WTC11 (cell line): ENCODE data around the gene USP34. TPM values are rescaled to one million over a fixed set of nuclear protein-coding genes. Genes with fewer than 3 reads are reported as not detected.
A peak's percentile ranks its signal among the peaks of the same experiment; 100 is the strongest.
"Not testable (repeated sequence)": the region's sequence is repeated elsewhere in the genome, so short reads cannot be mapped to it uniquely, and the experiment has no call there.

ENCODE experiments used
- ATAC-seq: fragments of 200-7000 bp; cut with Tn5 transposase; 2 replicates; pipeline ENCODE4 v1.10.0; 2021; ENCODE audit warnings: mild to moderate bottlenecking, moderate library complexity
- CTCF ChIA-PET: fragments of 300-600 bp; sonication (Branson Sonifier 250); formaldehyde crosslinking; loops from one replicate; lab custom pipeline; 2021; ENCODE audit warnings: antibody characterized with exemption; lab: Charles Lee
- POLR2A ChIA-PET: fragments of 350-600 bp; sonication (Branson Sonifier 250); formaldehyde crosslinking; loops from one replicate; lab custom pipeline; 2021; ENCODE audit warnings: antibody characterized with exemption; lab: Charles Lee
- DNase-seq: peaks from one replicate; pipeline ENCODE4 v3.0.0; 2021; ENCODE audit warnings: low spot score
- H3K27ac Mint-ChIP-seq: 2 replicates; pipeline ENCODE4 v1.8.0; 2021; ENCODE audit warnings: mixed read lengths
- H3K27me3 Mint-ChIP-seq: 2 replicates; pipeline ENCODE4 v1.8.0; 2021; ENCODE audit warnings: low read depth, mild to moderate bottlenecking, moderate library complexity, mixed read lengths
- H3K36me3 Mint-ChIP-seq: 2 replicates; pipeline ENCODE4 v1.8.0; 2021; ENCODE audit warnings: mixed read lengths
- H3K4me1 Mint-ChIP-seq: 2 replicates; pipeline ENCODE4 v1.8.0; 2022; ENCODE audit warnings: mixed read lengths
- H3K4me3 Mint-ChIP-seq: 2 replicates; pipeline ENCODE4 v1.8.0; 2021; ENCODE audit warnings: mild to moderate bottlenecking, moderate library complexity, mixed read lengths
- H3K9me3 Mint-ChIP-seq: 2 replicates; pipeline ENCODE4 v1.8.0; 2021; ENCODE audit warnings: mixed read lengths
- CBFB ChIP-seq: sonication (generic); formaldehyde crosslinking; IDR thresholded peaks from 2 replicates; pipeline ENCODE4 v1.8.1; 2022; ENCODE audit warnings: mild to moderate bottlenecking, low read depth, missing genetic modification reagents
- E2F4 ChIP-seq: sonication (generic); formaldehyde crosslinking; IDR thresholded peaks from 2 replicates; pipeline ENCODE4 v1.8.1; 2022; ENCODE audit warnings: low read depth, mild to moderate bottlenecking, moderate library complexity, missing genetic modification reagents, borderline replicate concordance
- GABPB1 ChIP-seq: sonication (generic); formaldehyde crosslinking; IDR thresholded peaks from 2 replicates; pipeline ENCODE4 v1.8.1; 2023; ENCODE audit warnings: mild to moderate bottlenecking, missing genetic modification reagents
- MXD4 ChIP-seq: fragments of 250-450 bp; sonication (Bioruptor Pico); IDR thresholded peaks from 2 replicates; pipeline ENCODE4 v1.8.0; 2021; ENCODE audit warnings: mild to moderate bottlenecking, moderate library complexity, borderline replicate concordance
- MYBL2 ChIP-seq: sonication (generic); formaldehyde crosslinking; IDR thresholded peaks from 2 replicates; pipeline ENCODE4 v1.8.1; 2023; ENCODE audit warnings: mild to moderate bottlenecking, moderate library complexity, missing genetic modification reagents
- PREB ChIP-seq: sonication (generic); formaldehyde crosslinking; IDR thresholded peaks from 2 replicates; pipeline ENCODE4 v1.8.1; 2022; ENCODE audit warnings: mild to moderate bottlenecking, missing genetic modification reagents, moderate library complexity, borderline replicate concordance
- ZNF121 ChIP-seq: sonication (generic); formaldehyde crosslinking; IDR thresholded peaks from 2 replicates; pipeline ENCODE4 v1.8.0; 2023; ENCODE audit warnings: missing genetic modification reagents
- total RNA-seq: library from RNA; stranded (reverse); gene quantifications from 3 replicates; pipeline ENCODE4 v1.2.3, GENCODE V29; 2021
- TF ChIP-seq, protein P1 (sequence below): sonication (generic); formaldehyde crosslinking; conservative IDR thresholded peaks from 2 replicates; pipeline ENCODE4 v1.8.1; 2023; ENCODE audit warnings: mild to moderate bottlenecking, low read depth, missing genetic modification reagents, moderate library complexity

Gene USP34
- total RNA-seq, 1 experiment from 2014 or later: 92.3 TPM

DNA sequence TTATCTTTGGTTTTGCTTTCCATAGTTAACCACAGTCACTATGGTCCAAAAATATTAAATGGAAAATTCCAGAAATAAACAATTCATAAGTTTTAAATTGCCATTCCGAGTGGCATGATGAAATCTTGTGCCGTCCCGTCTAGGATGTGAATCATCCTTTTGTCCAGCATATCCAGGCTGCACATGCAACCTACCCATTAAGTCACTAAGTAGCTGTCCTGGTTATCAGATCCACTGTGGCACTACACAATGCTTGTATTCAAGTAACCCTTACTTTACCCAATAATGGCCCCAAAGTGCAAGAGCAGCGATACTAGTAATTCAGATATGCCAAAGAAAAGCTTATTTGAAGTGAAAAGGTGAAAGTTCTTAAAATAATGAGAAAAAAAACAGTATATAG is 10.7 kb downstream of the USP34 start:
- ChIA-PET CTCF (interaction anchor here (2.8 kb wide), 1 partner anchor 34 kb away, joined by 8 read pairs; no protein-coding TSS in a partner anchor), POLR2A (interaction anchor here (0.7 kb wide), 1 partner anchor 1128 kb away, joined by 3 read pairs; no protein-coding TSS in a partner anchor)
- H3K27me3 Mint-ChIP-seq: no peaks in the 10 kb centered on the region
- peaks cover 21% of the 10 kb centered on the region for H3K4me1 Mint-ChIP-seq
- no peak overlapping the region for H3K4me3 Mint-ChIP-seq
- TF ChIP-seq E2F4 (CRISPR knock-in tag) (no peak), GABPB1 (peak; percentile 93)
- H3K27ac Mint-ChIP-seq: peak overlapping the region; percentile 65; the same call in 1 of the 2 replicates
- ATAC-seq: no peak
- no peak for DNase-seq
- no peaks in the 10 kb centered on the region for H3K9me3 Mint-ChIP-seq
- H3K36me3 Mint-ChIP-seq: peaks cover 3% of the 10 kb centered on the region; the same call in 1 of the 2 replicates

GRCh38 chr2:61456746-61457420 is 14.0 kb downstream of the USP34 start:
- H3K9me3 Mint-ChIP-seq: no peaks in the 10 kb centered on the region
- ChIA-PET CTCF (no interaction called here), POLR2A (no interaction called here)
- H3K4me1 Mint-ChIP-seq: peaks cover 9% of the 10 kb centered on the region
- TF ChIP-seq, protein P1, sequence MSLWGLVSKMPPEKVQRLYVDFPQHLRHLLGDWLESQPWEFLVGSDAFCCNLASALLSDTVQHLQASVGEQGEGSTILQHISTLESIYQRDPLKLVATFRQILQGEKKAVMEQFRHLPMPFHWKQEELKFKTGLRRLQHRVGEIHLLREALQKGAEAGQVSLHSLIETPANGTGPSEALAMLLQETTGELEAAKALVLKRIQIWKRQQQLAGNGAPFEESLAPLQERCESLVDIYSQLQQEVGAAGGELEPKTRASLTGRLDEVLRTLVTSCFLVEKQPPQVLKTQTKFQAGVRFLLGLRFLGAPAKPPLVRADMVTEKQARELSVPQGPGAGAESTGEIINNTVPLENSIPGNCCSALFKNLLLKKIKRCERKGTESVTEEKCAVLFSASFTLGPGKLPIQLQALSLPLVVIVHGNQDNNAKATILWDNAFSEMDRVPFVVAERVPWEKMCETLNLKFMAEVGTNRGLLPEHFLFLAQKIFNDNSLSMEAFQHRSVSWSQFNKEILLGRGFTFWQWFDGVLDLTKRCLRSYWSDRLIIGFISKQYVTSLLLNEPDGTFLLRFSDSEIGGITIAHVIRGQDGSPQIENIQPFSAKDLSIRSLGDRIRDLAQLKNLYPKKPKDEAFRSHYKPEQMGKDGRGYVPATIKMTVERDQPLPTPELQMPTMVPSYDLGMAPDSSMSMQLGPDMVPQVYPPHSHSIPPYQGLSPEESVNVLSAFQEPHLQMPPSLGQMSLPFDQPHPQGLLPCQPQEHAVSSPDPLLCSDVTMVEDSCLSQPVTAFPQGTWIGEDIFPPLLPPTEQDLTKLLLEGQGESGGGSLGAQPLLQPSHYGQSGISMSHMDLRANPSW: no peak
- TF ChIP-seq ZNF121 (CRISPR knock-in tag): peak; percentile 41; the same call in 1 of the 2 replicates
- DNase-seq: no peak
- no peak overlapping the region for H3K4me3 Mint-ChIP-seq
- H3K27ac Mint-ChIP-seq: peak overlapping the region; percentile 53; the same call in 1 of the 2 replicates
- H3K36me3 Mint-ChIP-seq: peaks cover 6% of the 10 kb centered on the region; the same call in 1 of the 2 replicates
- no peak for ATAC-seq
- no peaks in the 10 kb centered on the region for H3K27me3 Mint-ChIP-seq

- Mint-ChIP-seq H3K4me1 (peaks cover 9% of the 10 kb centered on the region), H3K27me3 (no peaks in the 10 kb centered on the region), H3K36me3 (peaks cover 9% of the 10 kb centered on the region; the same call in 1 of the 2 replicates), H3K4me3 (no peak overlapping the region), H3K27ac (peak overlapping the region; percentile 71; the same call in 1 of the 2 replicates), H3K9me3 (no peaks in the 10 kb centered on the region)
- ATAC-seq (no peak), DNase-seq (no peak)
- CTCF ChIA-PET: no interaction called here
- POLR2A ChIA-PET: no interaction called here
- TF ChIP-seq, protein P1: no peak
- TF ChIP-seq PREB (no peak), MXD4 (CRISPR knock-in tag) (no peak), MYBL2 (CRISPR knock-in tag) (no peak), CBFB (CRISPR knock-in tag) (no peak)
Measured at GRCh38 chr2:61456070-61456745, 14.7 kb downstream of the USP34 start.

- H3K4me1 Mint-ChIP-seq, CTCF ChIA-PET, POLR2A ChIA-PET, DNase-seq, H3K9me3 Mint-ChIP-seq, H3K27me3 Mint-ChIP-seq, ATAC-seq, H3K36me3 Mint-ChIP-seq, H3K27ac Mint-ChIP-seq, H3K4me3 Mint-ChIP-seq: not testable (repeated sequence)
Measured at GRCh38 chr2:61454972-61455371, 15.9 kb downstream of the USP34 start.
